IMR-90 (cell line): ENCODE data around the gene SLC16A4.

Experiments used
- MXI1 ChIP-seq: IDR thresholded peaks from 2 replicates; pipeline ENCODE4 v1.6.1; 2012; ENCODE audit warnings: low read depth, mild to moderate bottlenecking, low read length, moderate library complexity, borderline replicate concordance
- POLR2A ChIP-seq: IDR thresholded peaks from 2 replicates; pipeline ENCODE4 v1.6.1; 2012; ENCODE audit warnings: mild to moderate bottlenecking, low read depth, low read length
- RAD21 ChIP-seq: IDR thresholded peaks from 2 replicates; pipeline ENCODE4 v1.6.1; 2012; ENCODE audit warnings: low read length, improper control_type of control experiment
- SMC3 ChIP-seq: fragments of 150-350 bp; IDR thresholded peaks from 2 replicates; pipeline ENCODE4 v1.6.1; 2016; ENCODE audit warnings: low read depth, mild to moderate bottlenecking, antibody characterized with exemption, low read length, moderate library complexity
- TF ChIP-seq, protein P1 (sequence below): conservative IDR thresholded peaks from 2 replicates; pipeline ENCODE4 v1.5.1; 2012; ENCODE audit warnings: mild to moderate bottlenecking, low read depth, low read length, improper control_type of control experiment
- TF ChIP-seq, protein P2 (sequence below): fragments of 150-350 bp; IDR thresholded peaks from 2 replicates; pipeline ENCODE4 v1.6.1; 2017; ENCODE audit warnings: mild to moderate bottlenecking, antibody characterized with exemption, low read length, low read depth

DNA sequence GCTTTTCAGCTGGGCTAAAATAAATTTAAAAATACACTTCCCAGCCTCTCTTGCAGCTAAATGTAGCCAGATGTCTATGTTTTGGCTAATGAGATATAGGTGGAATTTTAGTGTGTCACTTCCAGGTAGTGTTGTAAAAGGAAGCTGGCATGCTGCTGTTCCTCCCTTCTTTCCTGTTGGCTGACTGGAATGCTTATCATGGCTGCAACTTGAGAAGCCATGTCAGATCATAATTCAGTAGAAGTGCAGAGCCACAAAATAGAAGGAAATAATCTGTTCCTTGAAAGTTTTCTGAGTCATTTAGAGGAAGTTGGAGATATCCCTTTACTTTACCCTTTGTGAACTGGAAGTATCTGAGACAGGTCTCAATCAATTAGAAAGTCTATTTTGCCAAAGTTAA lies 62.6 kb downstream of the SLC16A4 start:
- TF ChIP-seq, protein P1, sequence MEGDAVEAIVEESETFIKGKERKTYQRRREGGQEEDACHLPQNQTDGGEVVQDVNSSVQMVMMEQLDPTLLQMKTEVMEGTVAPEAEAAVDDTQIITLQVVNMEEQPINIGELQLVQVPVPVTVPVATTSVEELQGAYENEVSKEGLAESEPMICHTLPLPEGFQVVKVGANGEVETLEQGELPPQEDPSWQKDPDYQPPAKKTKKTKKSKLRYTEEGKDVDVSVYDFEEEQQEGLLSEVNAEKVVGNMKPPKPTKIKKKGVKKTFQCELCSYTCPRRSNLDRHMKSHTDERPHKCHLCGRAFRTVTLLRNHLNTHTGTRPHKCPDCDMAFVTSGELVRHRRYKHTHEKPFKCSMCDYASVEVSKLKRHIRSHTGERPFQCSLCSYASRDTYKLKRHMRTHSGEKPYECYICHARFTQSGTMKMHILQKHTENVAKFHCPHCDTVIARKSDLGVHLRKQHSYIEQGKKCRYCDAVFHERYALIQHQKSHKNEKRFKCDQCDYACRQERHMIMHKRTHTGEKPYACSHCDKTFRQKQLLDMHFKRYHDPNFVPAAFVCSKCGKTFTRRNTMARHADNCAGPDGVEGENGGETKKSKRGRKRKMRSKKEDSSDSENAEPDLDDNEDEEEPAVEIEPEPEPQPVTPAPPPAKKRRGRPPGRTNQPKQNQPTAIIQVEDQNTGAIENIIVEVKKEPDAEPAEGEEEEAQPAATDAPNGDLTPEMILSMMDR, result no peak
- TF ChIP-seq, protein P2, sequence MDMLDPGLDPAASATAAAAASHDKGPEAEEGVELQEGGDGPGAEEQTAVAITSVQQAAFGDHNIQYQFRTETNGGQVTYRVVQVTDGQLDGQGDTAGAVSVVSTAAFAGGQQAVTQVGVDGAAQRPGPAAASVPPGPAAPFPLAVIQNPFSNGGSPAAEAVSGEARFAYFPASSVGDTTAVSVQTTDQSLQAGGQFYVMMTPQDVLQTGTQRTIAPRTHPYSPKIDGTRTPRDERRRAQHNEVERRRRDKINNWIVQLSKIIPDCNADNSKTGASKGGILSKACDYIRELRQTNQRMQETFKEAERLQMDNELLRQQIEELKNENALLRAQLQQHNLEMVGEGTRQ, result no peak
- TF ChIP-seq POLR2A, result no peak
- no peak for TF ChIP-seq MXI1
- TF ChIP-seq SMC3, result no peak
- TF ChIP-seq RAD21, result no peak
